Measurements from ENCODE around the gene CREB3L1. TPM values are rescaled to one million over a fixed set of nuclear protein-coding genes. Genes with fewer than 3 reads are reported as not detected.

Gene CREB3L1
- total RNA-seq, 2 experiments from 2014 or later: not detected

GRCh38 chr11:46280706-46281105, 3.2 kb downstream of the CREB3L1 start:
- ATAC-seq (no peak), DNase-seq (no peak)
- Mint-ChIP-seq H3K4me3 (no peak overlapping the region), H3K27me3 (ENCODE audit: low read depth) (peaks cover 47% of the 10 kb centered on the region), H3K9me3 (ENCODE audit: insufficient read depth) (no peaks in the 10 kb centered on the region), H3K4me1 (ENCODE audit: low read depth) (no peaks in the 10 kb centered on the region), H3K36me3 (ENCODE audit: low read depth) (no peaks in the 10 kb centered on the region), H3K27ac (no peak overlapping the region)
- CTCF ChIA-PET: interaction anchor here (0.8 kb wide), 1 partner anchor 29 kb away, joined by 3 read pairs; no protein-coding TSS in a partner anchor
- POLR2A ChIA-PET: no interaction called here

DNA sequence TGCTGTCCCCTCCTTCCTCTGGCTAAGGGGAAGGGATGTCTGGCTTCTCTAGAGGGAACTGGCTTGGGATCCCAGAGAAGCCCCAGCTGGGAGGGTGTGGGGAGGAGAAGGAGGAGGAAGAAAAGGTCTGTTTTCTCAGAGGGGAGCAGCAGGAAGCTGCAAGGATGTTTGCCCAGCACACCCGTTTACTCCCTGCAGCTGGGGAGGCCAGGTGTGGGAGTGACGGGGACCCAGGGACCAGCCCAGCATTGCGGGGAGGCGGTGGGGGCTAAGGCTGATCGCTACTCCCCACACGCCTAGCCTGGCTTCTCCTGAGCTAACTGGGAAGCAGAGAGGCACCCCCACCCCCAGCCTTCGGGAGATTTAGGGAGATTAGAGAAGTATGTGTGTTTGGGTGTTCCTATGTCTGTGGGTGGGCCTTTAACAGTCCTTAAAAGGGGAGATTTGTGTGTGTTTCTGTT, 3.9 kb downstream of the CREB3L1 start:
- H3K27ac Mint-ChIP-seq: no peak overlapping the region
- peaks cover 47% of the 10 kb centered on the region for H3K27me3 Mint-ChIP-seq (ENCODE audit: low read depth)
- CTCF ChIA-PET: interaction anchor here (0.8 to 1.0 kb wide), 2 partner anchors 28 to 42 kb away, joined by 3 read pairs; no protein-coding TSS in a partner anchor

DNA sequence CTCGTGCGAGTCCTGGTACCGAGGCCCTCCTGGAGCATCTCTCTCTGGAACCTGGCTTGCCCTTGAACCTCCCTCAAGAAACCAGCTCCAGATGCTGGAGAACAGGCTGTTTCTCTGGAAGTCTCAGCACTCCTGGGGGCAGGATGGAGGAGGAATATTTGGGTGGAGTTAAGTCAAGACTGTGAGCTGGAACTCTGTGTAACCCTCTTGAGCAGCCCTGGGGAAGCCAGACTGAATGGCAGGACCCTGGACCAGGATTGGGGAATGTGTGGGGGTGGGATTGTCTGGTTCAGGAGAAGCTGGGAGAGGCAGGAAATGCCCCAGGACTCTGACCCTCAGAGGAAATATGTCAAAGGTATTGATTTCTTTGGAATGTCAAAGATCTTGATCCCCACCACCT, 7.7 kb downstream of the CREB3L1 start:
- no peak for DNase-seq
- peaks cover 24% of the 10 kb centered on the region for H3K27me3 Mint-ChIP-seq (ENCODE audit: low read depth)
- H3K9me3 Mint-ChIP-seq (ENCODE audit: insufficient read depth): no peaks in the 10 kb centered on the region
- ChIA-PET POLR2A (no interaction called here), CTCF (interaction anchor here (1.2 to 2.3 kb wide), 3 partner anchors 23 to 47 kb away, joined by 3 to 8 read pairs (median 4); no protein-coding TSS in a partner anchor)
- H3K36me3 Mint-ChIP-seq (ENCODE audit: low read depth): no peaks in the 10 kb centered on the region
- H3K4me3 Mint-ChIP-seq: no peak overlapping the region
- H3K4me1 Mint-ChIP-seq (ENCODE audit: low read depth): no peaks in the 10 kb centered on the region
- no peak overlapping the region for H3K27ac Mint-ChIP-seq
- ATAC-seq: no peak

More for the DNA sequence above, 3.9 kb downstream of the CREB3L1 start:
- POLR2A ChIA-PET: no interaction called here
- Mint-ChIP-seq H3K4me3 (no peak overlapping the region), H3K9me3 (ENCODE audit: insufficient read depth) (no peaks in the 10 kb centered on the region), H3K4me1 (ENCODE audit: low read depth) (no peaks in the 10 kb centered on the region), H3K36me3 (ENCODE audit: low read depth) (no peaks in the 10 kb centered on the region)
- DNase-seq (no peak), ATAC-seq (no peak)

DNA sequence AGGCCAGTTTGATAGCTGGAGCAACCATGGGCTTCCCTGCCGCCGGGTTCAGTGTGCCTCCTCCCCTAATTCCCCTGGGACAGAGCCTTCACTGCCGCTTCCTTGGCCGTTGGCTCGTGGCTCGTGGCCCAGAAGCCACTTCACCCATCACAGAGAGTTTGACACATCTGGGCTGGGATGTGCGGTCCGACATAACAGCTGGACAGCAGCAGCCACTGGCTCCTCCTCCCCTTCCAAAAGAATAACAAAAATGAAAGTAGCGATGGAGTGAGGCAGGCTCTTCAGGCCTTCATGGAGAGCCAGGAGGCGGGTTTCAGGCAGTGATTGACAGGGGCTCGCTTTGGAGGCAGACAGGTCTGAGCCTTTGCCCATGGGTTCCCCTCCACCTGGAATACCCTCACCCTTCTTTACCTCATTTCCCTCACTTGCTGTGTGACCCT, 8.2 kb downstream of the CREB3L1 start:
- Mint-ChIP-seq H3K27ac (no peak overlapping the region), H3K27me3 (ENCODE audit: low read depth) (peaks cover 21% of the 10 kb centered on the region), H3K4me1 (ENCODE audit: low read depth) (no peaks in the 10 kb centered on the region), H3K4me3 (no peak overlapping the region), H3K9me3 (ENCODE audit: insufficient read depth) (no peaks in the 10 kb centered on the region), H3K36me3 (ENCODE audit: low read depth) (no peaks in the 10 kb centered on the region)
- ATAC-seq (no peak), DNase-seq (no peak)
- ChIA-PET POLR2A (no interaction called here), CTCF (interaction anchor here (1.2 to 2.3 kb wide), 2 partner anchors 22 to 47 kb away, joined by 3 to 8 read pairs; no protein-coding TSS in a partner anchor)

- DNase-seq (no peak), ATAC-seq (no peak)
- Mint-ChIP-seq H3K4me1 (ENCODE audit: low read depth) (no peaks in the 10 kb centered on the region), H3K4me3 (no peak overlapping the region), H3K27ac (no peak overlapping the region), H3K27me3 (ENCODE audit: low read depth) (peaks cover 19% of the 10 kb centered on the region), H3K36me3 (ENCODE audit: low read depth) (no peaks in the 10 kb centered on the region), H3K9me3 (ENCODE audit: insufficient read depth) (no peaks in the 10 kb centered on the region)
- POLR2A ChIA-PET: no interaction called here
- CTCF ChIA-PET: interaction anchor here (1.7 to 2.3 kb wide), 2 partner anchors 9 to 21 kb away, joined by 5 to 8 read pairs; no protein-coding TSS in a partner anchor
These were observed 9.3 kb downstream of the CREB3L1 start for GRCh38 chr11:46286789-46287188.

DNA sequence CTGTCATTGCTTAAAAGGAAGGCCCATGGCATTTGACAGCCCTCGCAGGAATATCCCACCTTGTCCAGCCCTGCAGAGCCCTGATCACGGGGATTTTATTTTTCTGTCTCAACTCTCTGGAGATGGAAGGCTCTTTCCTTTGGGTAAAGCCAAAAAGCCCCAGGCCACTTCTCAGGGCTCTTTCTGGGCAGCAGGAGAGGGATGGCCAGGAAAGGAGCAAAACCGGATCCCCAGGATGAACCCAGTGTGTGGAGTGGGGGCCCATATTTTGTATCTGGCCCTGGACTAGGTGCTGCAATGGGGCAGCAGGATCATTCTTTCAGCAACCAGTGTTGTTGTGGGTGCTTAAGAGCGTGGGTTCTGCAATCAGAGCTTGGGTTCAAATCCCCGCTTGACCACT, 11.0 kb downstream of the CREB3L1 start:
- no peak overlapping the region for H3K4me3 Mint-ChIP-seq
- no peaks in the 10 kb centered on the region for H3K9me3 Mint-ChIP-seq (ENCODE audit: insufficient read depth)
- H3K36me3 Mint-ChIP-seq (ENCODE audit: low read depth): no peaks in the 10 kb centered on the region
- ChIA-PET CTCF (interaction anchor here (1.2 to 1.3 kb wide), 2 partner anchors 16 to 20 kb away, joined by 3 read pairs; no protein-coding TSS in a partner anchor), POLR2A (no interaction called here)
- DNase-seq (no peak), ATAC-seq (no peak)
- H3K27ac Mint-ChIP-seq: no peak overlapping the region
- H3K4me1 Mint-ChIP-seq (ENCODE audit: low read depth): no peaks in the 10 kb centered on the region
- H3K27me3 Mint-ChIP-seq (ENCODE audit: low read depth): peaks cover 15% of the 10 kb centered on the region

DNA sequence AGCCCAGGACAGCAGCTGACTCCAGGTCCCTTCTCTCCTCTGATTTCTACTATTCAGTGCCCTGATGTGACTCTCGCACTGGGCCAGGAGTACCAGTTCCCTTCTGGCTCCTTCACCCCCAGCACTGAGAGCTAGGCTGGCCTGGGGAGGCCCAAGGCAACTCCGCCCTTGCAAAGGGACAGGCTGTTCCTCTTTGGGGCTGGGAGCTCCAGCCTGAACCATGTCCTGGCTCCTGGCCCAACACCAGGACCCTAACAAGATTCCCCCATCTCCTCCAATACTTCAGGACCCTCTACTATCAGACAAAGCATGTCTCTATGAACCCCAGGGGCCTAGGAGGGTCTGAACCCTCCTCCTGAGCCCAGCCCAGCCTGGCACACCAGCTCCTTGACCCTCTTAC, 12.5 kb downstream of the CREB3L1 start:
- ChIA-PET CTCF (interaction anchor here (1.2 to 1.7 kb wide), 3 partner anchors 18 to 52 kb away, joined by 3 to 4 read pairs (median 4); no protein-coding TSS in a partner anchor), POLR2A (no interaction called here)
- Mint-ChIP-seq H3K36me3 (ENCODE audit: low read depth) (no peaks in the 10 kb centered on the region), H3K4me3 (no peak overlapping the region), H3K9me3 (ENCODE audit: insufficient read depth) (no peaks in the 10 kb centered on the region), H3K27ac (no peak overlapping the region), H3K27me3 (ENCODE audit: low read depth) (peaks cover 13% of the 10 kb centered on the region), H3K4me1 (ENCODE audit: low read depth) (no peaks in the 10 kb centered on the region)
- DNase-seq (no peak), ATAC-seq (no peak)

DNA sequence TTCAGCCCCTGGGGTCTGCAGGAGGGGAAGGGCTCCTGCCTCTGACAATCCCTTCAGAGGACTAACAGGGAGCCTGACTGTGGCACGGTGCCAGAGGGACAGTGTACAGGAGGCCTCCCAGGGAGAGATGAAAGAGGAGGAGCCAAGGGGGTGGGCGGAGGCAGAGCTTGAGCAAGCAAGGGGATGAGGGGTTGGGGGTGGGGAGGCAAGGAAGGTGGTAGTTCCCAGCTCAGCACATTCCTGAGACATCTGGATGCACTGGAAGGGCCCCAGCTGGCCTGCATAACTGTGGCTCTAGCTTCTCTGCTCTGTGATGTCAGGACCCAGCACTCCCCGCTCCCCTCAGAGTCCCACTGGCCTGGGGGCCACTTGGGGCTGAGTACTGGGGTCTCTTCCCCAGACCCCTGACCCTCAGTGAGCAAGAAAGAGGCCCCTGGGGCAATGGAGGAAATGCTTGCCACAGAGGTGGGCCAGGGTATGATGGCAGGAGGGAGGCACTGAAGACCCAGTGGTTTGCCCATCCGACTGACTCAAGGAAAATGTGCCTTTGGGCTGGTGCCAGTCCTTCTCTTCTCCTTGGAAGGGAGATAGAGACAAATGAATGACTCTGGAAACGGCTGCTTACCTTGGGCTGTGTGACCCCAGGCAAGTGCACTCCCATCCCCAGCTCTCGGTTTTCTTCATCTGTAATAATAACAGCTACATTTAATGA, 13.3 kb downstream of the CREB3L1 start:
- CTCF ChIA-PET: interaction anchor here (1.2 to 1.7 kb wide), 2 partner anchors 51 to 53 kb away, joined by 4 read pairs; no protein-coding TSS in a partner anchor
- DNase-seq: no peak
- Mint-ChIP-seq H3K27me3 (ENCODE audit: low read depth) (peaks cover 14% of the 10 kb centered on the region), H3K27ac (no peak overlapping the region), H3K9me3 (ENCODE audit: insufficient read depth) (no peaks in the 10 kb centered on the region), H3K4me3 (no peak overlapping the region), H3K36me3 (ENCODE audit: low read depth) (no peaks in the 10 kb centered on the region), H3K4me1 (ENCODE audit: low read depth) (peaks cover 2% of the 10 kb centered on the region)
- ATAC-seq: no peak
- POLR2A ChIA-PET: no interaction called here

DNA sequence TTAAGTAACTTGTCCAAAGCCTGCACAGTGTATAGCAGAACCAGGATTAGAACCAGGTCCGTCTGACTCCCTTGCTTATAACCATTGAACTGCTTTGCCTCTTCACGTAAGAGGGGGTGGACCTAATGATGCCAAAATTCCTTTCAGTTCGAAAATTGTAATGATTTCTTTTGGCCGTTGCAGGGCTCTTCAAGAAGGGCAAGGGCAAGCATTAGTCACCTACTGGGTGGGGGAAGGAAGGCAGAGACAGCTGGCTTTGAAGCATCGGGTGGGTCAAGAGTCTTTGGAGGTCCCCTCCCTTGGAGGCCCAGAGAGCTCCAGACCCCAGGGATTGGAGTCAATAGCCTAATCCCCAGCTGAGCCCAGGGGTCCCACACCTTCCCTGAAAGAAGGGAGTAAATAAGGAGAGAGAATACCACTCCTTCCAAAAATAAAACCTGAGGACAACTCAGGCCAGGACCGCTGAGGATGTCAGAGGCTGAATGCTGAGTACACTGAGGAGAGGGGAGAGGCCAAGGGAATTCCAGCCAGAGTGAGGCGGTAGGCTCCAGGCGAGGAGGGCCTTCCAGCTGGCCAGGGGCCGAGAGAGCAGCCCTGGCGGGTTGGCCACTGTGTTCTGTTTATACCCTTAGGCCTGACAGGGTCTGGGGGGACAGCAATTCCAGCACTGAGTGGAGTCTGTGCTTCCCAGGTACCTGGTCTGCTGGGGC, 14.1 kb downstream of the CREB3L1 start:
- H3K36me3 Mint-ChIP-seq (ENCODE audit: low read depth): no peaks in the 10 kb centered on the region
- no peak for ATAC-seq
- peaks cover 7% of the 10 kb centered on the region for H3K4me1 Mint-ChIP-seq (ENCODE audit: low read depth)
- ChIA-PET POLR2A (no interaction called here), CTCF (no interaction called here)
- DNase-seq: no peak
- no peak overlapping the region for H3K27ac Mint-ChIP-seq
- H3K9me3 Mint-ChIP-seq (ENCODE audit: insufficient read depth): no peaks in the 10 kb centered on the region
- H3K4me3 Mint-ChIP-seq: no peak overlapping the region
- H3K27me3 Mint-ChIP-seq (ENCODE audit: low read depth): peaks cover 15% of the 10 kb centered on the region

- ChIA-PET POLR2A (no interaction called here), CTCF (no interaction called here)
- Mint-ChIP-seq H3K4me1 (ENCODE audit: low read depth) (peaks cover 7% of the 10 kb centered on the region), H3K27me3 (ENCODE audit: low read depth) (peaks cover 25% of the 10 kb centered on the region), H3K4me3 (no peak overlapping the region), H3K9me3 (ENCODE audit: insufficient read depth) (no peaks in the 10 kb centered on the region), H3K27ac (no peak overlapping the region), H3K36me3 (ENCODE audit: low read depth) (no peaks in the 10 kb centered on the region)
- no peak for DNase-seq
- no peak for ATAC-seq
These were observed 15.6 kb downstream of the CREB3L1 start for GRCh38 chr11:46293066-46293465.

GRCh38 chr11:46293641-46294103, 16.2 kb downstream of the CREB3L1 start:
- CTCF ChIA-PET: no interaction called here
- ATAC-seq (no peak), DNase-seq (no peak)
- Mint-ChIP-seq H3K9me3 (ENCODE audit: insufficient read depth) (no peaks in the 10 kb centered on the region), H3K4me1 (ENCODE audit: low read depth) (peaks cover 7% of the 10 kb centered on the region), H3K4me3 (no peak overlapping the region), H3K27me3 (ENCODE audit: low read depth) (peaks cover 26% of the 10 kb centered on the region), H3K27ac (no peak overlapping the region), H3K36me3 (ENCODE audit: low read depth) (no peaks in the 10 kb centered on the region)
- POLR2A ChIA-PET: no interaction called here
